SK-N-SH treated with all-trans-retinoic acid at 6 μM for 48 hours (cell line): ENCODE data around the gene BOD1.

Experiments used
- ATAC-seq: fragments of 200-7000 bp; cut with Tn5 transposase; 3 replicates; pipeline ENCODE4 v1.9.1; 2020; ENCODE audit warnings: mild to moderate bottlenecking, moderate library complexity
- ARNTL ChIP-seq: fragments of 450-650 bp; formaldehyde crosslinking; IDR thresholded peaks from 2 replicates; pipeline ENCODE4 v1.5.0; 2020; ENCODE audit warnings: low read depth, mild to moderate bottlenecking, moderate library complexity, borderline replicate concordance
- BACH2 ChIP-seq: fragments of 250-450 bp; sonication (Bioruptor Pico); IDR thresholded peaks from 2 replicates; pipeline ENCODE4 v1.9.0; 2021; ENCODE audit warnings: mild to moderate bottlenecking, borderline replicate concordance
- CREB5 ChIP-seq: fragments of 250-450 bp; sonication (Bioruptor Pico); IDR thresholded peaks from 2 replicates; pipeline ENCODE4 v1.5.1; 2020; ENCODE audit warnings: low read depth, mild to moderate bottlenecking, moderate library complexity
- CSDC2 ChIP-seq: fragments of 250-450 bp; sonication (Bioruptor Pico); IDR thresholded peaks from 2 replicates; pipeline ENCODE4 v1.5.0; 2020; ENCODE audit warnings: mild to moderate bottlenecking, moderate library complexity
- CSRNP3 ChIP-seq: fragments of 250-450 bp; sonication (Bioruptor Pico); IDR thresholded peaks from 2 replicates; pipeline ENCODE4 v1.5.1; 2021; ENCODE audit warnings: mild to moderate bottlenecking, moderate library complexity
- ESRRG ChIP-seq: fragments of 250-450 bp; sonication (Bioruptor Pico); IDR thresholded peaks from 2 replicates; pipeline ENCODE4 v1.6.1; 2021; ENCODE audit warnings: mild to moderate bottlenecking
- GLIS3 ChIP-seq: fragments of 250-450 bp; sonication (Bioruptor Pico); IDR thresholded peaks from 2 replicates; pipeline ENCODE4 v1.5.0; 2020; ENCODE audit warnings: mild to moderate bottlenecking, moderate library complexity
- ISL1 ChIP-seq: fragments of 250-450 bp; sonication (Bioruptor Pico); IDR thresholded peaks from 2 replicates; pipeline ENCODE4 v2.1.2; 2022; ENCODE audit warnings: mild to moderate bottlenecking, moderate library complexity
- OSR1 ChIP-seq: fragments of 250-450 bp; sonication (Bioruptor Pico); IDR thresholded peaks from 2 replicates; pipeline ENCODE4 v1.8.0; 2022; ENCODE audit warnings: moderate library complexity, mild to moderate bottlenecking, inconsistent platforms
- PPARA ChIP-seq: fragments of 250-450 bp; sonication (Bioruptor Pico); IDR thresholded peaks from 2 replicates; pipeline ENCODE4 v1.5.0; 2020; ENCODE audit warnings: mild to moderate bottlenecking, borderline replicate concordance
- RARB ChIP-seq: fragments of 250-450 bp; sonication (Bioruptor Pico); IDR thresholded peaks from 2 replicates; pipeline ENCODE4 v1.8.0; 2021; ENCODE audit warnings: mild to moderate bottlenecking, moderate library complexity
- SNAI2 ChIP-seq: fragments of 250-450 bp; sonication (Bioruptor Pico); IDR thresholded peaks from 2 replicates; pipeline ENCODE4 v1.5.0; 2020; ENCODE audit warnings: mild to moderate bottlenecking, moderate library complexity
- TCF4 ChIP-seq: fragments of 250-450 bp; sonication (Bioruptor Pico); IDR thresholded peaks from 2 replicates; pipeline ENCODE4 v1.8.0; 2021; ENCODE audit warnings: mild to moderate bottlenecking, moderate library complexity, borderline replicate concordance
- TOX ChIP-seq: fragments of 250-450 bp; sonication (Bioruptor Pico); IDR thresholded peaks from 2 replicates; pipeline ENCODE4 v1.8.0; 2021; ENCODE audit warnings: mild to moderate bottlenecking, moderate library complexity, borderline replicate concordance
- TSHZ2 ChIP-seq: fragments of 250-450 bp; sonication (Bioruptor Pico); IDR thresholded peaks from 2 replicates; pipeline ENCODE4 v1.5.0; 2020; ENCODE audit warnings: mild to moderate bottlenecking, moderate library complexity
- ZC3H10 ChIP-seq: fragments of 250-450 bp; sonication (Bioruptor Pico); IDR thresholded peaks from 2 replicates; pipeline ENCODE4 v1.5.1; 2021; ENCODE audit warnings: mild to moderate bottlenecking, moderate library complexity
- ZFP3 ChIP-seq: fragments of 250-450 bp; sonication (Bioruptor Pico); IDR thresholded peaks from 2 replicates; pipeline ENCODE4 v1.5.0; 2020; ENCODE audit warnings: mild to moderate bottlenecking, moderate library complexity
- ZFP30 ChIP-seq: fragments of 450-650 bp; formaldehyde crosslinking; IDR thresholded peaks from 2 replicates; pipeline ENCODE4 v1.5.0; 2022; ENCODE audit warnings: mild to moderate bottlenecking, moderate library complexity
- ZNF565 ChIP-seq: fragments of 450-650 bp; formaldehyde crosslinking; conservative IDR thresholded peaks from 2 replicates; pipeline ENCODE4 v1.5.0; 2020; ENCODE audit warnings: low read depth, mild to moderate bottlenecking, moderate library complexity
- ZNF70 ChIP-seq: fragments of 450-650 bp; formaldehyde crosslinking; IDR thresholded peaks from 2 replicates; pipeline ENCODE4 v1.5.0; 2020; ENCODE audit warnings: mild to moderate bottlenecking, moderate library complexity
- ZNF8 ChIP-seq: fragments of 450-650 bp; formaldehyde crosslinking; IDR thresholded peaks from 2 replicates; pipeline ENCODE4 v1.5.0; 2020; ENCODE audit warnings: mild to moderate bottlenecking, moderate library complexity
- TF ChIP-seq, protein P1 (sequence below): fragments of 250-450 bp; sonication (Bioruptor Pico); IDR thresholded peaks from 2 replicates; pipeline ENCODE4 v1.8.0; 2020; ENCODE audit warnings: mild to moderate bottlenecking, moderate library complexity, borderline replicate concordance

The BOD1 gene

GRCh38 chr5:173594061-173594460 is 22.4 kb downstream of the BOD1 start (continued):
- no peak for TF ChIP-seq ZFP3 (CRISPR knock-in tag)
- no peak for TF ChIP-seq TOX (CRISPR knock-in tag)
- TF ChIP-seq, all 23 proteins: peak for 0

DNA sequence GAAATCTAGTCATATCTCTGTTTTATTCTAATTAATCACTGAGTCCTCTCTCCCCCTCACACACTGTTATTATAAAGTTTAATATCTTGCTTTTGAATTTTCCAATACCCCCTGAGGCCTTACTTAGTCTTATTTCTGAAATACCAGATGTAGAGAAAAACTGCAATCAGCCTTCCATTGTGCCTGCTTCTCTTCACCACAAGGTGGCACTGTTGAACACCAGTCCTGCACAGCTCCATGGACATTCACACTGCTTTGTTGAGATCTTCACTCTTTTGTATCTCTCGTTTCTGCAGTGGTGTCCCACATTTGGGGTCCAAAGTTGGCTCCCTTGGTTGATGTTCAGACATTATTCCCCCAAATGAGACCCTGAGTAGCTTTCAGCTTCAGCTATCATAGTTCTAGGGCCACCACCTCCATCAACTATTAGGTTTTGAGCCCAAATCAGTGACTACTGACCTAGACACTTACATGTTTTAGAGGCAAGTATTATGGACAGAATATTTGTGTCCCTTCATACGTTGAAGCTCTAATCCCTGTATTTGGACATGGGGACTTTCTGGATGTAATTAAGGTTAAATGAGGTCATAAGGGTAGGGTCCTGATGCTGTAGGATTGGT is 24.3 kb downstream of the BOD1 start:
- ATAC-seq, result no peak
- TF ChIP-seq PPARA (CRISPR knock-in tag) (no peak), ZFP30 (CRISPR knock-in tag) (no peak), CSRNP3 (CRISPR knock-in tag) (no peak), CSDC2 (CRISPR knock-in tag) (no peak), ZC3H10 (CRISPR knock-in tag) (no peak), CREB5 (no peak), ZNF565 (CRISPR knock-in tag) (no peak), GLIS3 (no peak), ZNF70 (CRISPR knock-in tag) (no peak), ZNF8 (no peak), ARNTL (CRISPR knock-in tag) (no peak), ZFP3 (CRISPR knock-in tag) (no peak), SNAI2 (CRISPR knock-in tag) (no peak), BACH2 (no peak), ESRRG (CRISPR knock-in tag) (no peak), OSR1 (no peak), RARB (CRISPR knock-in tag) (no peak)
- TF ChIP-seq, protein P1, sequence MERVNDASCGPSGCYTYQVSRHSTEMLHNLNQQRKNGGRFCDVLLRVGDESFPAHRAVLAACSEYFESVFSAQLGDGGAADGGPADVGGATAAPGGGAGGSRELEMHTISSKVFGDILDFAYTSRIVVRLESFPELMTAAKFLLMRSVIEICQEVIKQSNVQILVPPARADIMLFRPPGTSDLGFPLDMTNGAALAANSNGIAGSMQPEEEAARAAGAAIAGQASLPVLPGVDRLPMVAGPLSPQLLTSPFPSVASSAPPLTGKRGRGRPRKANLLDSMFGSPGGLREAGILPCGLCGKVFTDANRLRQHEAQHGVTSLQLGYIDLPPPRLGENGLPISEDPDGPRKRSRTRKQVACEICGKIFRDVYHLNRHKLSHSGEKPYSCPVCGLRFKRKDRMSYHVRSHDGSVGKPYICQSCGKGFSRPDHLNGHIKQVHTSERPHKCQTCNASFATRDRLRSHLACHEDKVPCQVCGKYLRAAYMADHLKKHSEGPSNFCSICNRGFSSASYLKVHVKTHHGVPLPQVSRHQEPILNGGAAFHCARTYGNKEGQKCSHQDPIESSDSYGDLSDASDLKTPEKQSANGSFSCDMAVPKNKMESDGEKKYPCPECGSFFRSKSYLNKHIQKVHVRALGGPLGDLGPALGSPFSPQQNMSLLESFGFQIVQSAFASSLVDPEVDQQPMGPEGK (CRISPR knock-in tag), result no peak

GRCh38 chr5:173591056-173591514 is 25.4 kb downstream of the BOD1 start:
- TF ChIP-seq OSR1 (no peak), TCF4 (no peak), ESRRG (CRISPR knock-in tag) (no peak), ARNTL (CRISPR knock-in tag) (no peak), TSHZ2 (CRISPR knock-in tag) (no peak), CSRNP3 (CRISPR knock-in tag) (no peak), TOX (CRISPR knock-in tag) (no peak), GLIS3 (no peak), ZNF70 (CRISPR knock-in tag) (no peak), BACH2 (no peak), ZC3H10 (CRISPR knock-in tag) (no peak), SNAI2 (CRISPR knock-in tag) (no peak), ZNF565 (CRISPR knock-in tag) (no peak), ISL1 (no peak), ZFP3 (CRISPR knock-in tag) (no peak), PPARA (CRISPR knock-in tag) (no peak)
- TF ChIP-seq, protein P1 (CRISPR knock-in tag), result no peak
- no peak for ATAC-seq
